RWPE2 (cell line): ENCODE data around the gene CCDC138.

Source experiments
- ATAC-seq: fragments of 200-7000 bp; cut with Tn5 transposase; 3 replicates; pipeline ENCODE4 v1.9.1; 2021; ENCODE audit warnings: low read depth
- DNase-seq: peaks from one replicate; pipeline ENCODE4 v3.0.0-alpha.2; 2020; ENCODE audit warnings: low spot score
- H3K27ac ChIP-seq: fragments of 450-650 bp; 2 replicates; pipeline ENCODE4 v1.5.1; 2017; ENCODE audit warnings: mild to moderate bottlenecking; ENCODE audit not compliant: poor library complexity, severe bottlenecking
- H3K27me3 ChIP-seq: fragments of 250-450 bp; sonication (Bioruptor Pico); 2 replicates; pipeline ENCODE4 v1.5.1; 2021; ENCODE audit warnings: mild to moderate bottlenecking, moderate library complexity; ENCODE audit not compliant: insufficient read depth, poor library complexity, severe bottlenecking
- H3K36me3 ChIP-seq: fragments of 250-450 bp; sonication (Bioruptor Pico); 2 replicates; pipeline ENCODE4 v1.5.1; 2020; ENCODE audit warnings: low read depth, mild to moderate bottlenecking, moderate library complexity
- H3K4me1 ChIP-seq: fragments of 250-450 bp; sonication (Bioruptor Pico); 2 replicates; pipeline ENCODE4 v1.5.1; 2021; ENCODE audit warnings: mild to moderate bottlenecking, moderate library complexity; ENCODE audit not compliant: insufficient read depth, poor library complexity, severe bottlenecking
- H3K4me3 ChIP-seq: fragments of 250-450 bp; sonication (Bioruptor Pico); 2 replicates; pipeline ENCODE4 v1.5.1; 2021; ENCODE audit warnings: mild to moderate bottlenecking, moderate library complexity; ENCODE audit not compliant: severe bottlenecking
- H3K9me3 ChIP-seq: fragments of 250-450 bp; sonication (Bioruptor Pico); 2 replicates; pipeline ENCODE4 v1.5.1; 2021; ENCODE audit warnings: mild to moderate bottlenecking, moderate library complexity; ENCODE audit not compliant: severe bottlenecking
- CTCF ChIP-seq: fragments of 450-650 bp; IDR thresholded peaks from one replicate; pipeline ENCODE4 v1.5.1; 2017; ENCODE audit warnings: mild to moderate bottlenecking, moderate library complexity; ENCODE audit not compliant: poor library complexity, severe bottlenecking

Gene CCDC138

GRCh38 chr2:108805782-108806181 is 19.2 kb downstream of the CCDC138 start:
- peaks cover 56% of the 10 kb centered on the region for H3K36me3 ChIP-seq
- TF ChIP-seq CTCF = no peak
- no peaks in the 10 kb centered on the region for H3K27me3 ChIP-seq
- ATAC-seq (no peak), DNase-seq (no peak)
- no peaks in the 10 kb centered on the region for H3K4me1 ChIP-seq
- H3K9me3 ChIP-seq = peaks cover 6% of the 10 kb centered on the region
- no peak overlapping the region for H3K27ac ChIP-seq
- no peak overlapping the region for H3K4me3 ChIP-seq

DNA sequence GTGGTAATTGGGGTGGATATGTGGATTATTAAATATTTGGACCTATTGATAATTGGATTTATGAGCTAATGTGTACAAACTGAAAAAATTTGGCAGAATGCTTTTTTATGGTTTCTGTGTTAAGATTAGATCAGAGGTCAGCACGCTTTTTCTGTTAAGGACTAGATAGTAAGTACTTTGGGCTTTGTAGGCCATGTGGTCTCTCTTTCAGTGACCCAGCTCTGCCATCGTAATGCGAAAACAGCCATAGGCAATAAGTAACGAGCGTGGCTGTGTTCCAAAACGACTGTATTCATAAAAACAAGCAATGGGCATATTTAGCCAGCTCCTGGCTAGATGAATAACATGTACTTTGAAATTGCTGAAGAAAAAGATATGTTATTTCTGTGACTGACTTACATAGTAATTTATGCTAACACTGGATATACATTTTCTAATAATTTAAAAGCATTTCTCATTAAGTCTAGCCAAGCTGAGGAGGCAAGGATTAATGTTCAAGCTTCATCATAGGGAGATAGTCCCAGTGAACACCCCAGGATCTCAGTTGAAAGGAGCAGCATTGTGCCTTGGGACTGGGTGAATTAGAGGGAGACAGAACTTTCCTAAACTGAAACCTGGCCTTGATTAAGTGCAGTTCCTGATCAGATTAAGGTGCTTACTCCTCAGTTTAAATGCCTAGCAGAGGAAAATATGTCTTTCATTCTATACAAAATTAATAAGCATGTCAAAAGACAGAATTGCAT is 20.0 kb downstream of the CCDC138 start:
- H3K9me3 ChIP-seq = peaks cover 6% of the 10 kb centered on the region
- no peak overlapping the region for H3K4me3 ChIP-seq
- H3K27me3 ChIP-seq = no peaks in the 10 kb centered on the region
- peaks cover 57% of the 10 kb centered on the region for H3K36me3 ChIP-seq
- no peaks in the 10 kb centered on the region for H3K4me1 ChIP-seq
- no peak overlapping the region for H3K27ac ChIP-seq
- TF ChIP-seq CTCF = no peak
- DNase-seq (no peak), ATAC-seq (no peak)

GRCh38 chr2:108809936-108810335 is 23.4 kb downstream of the CCDC138 start:
- H3K36me3 ChIP-seq = peaks cover 57% of the 10 kb centered on the region
- H3K27me3 ChIP-seq = no peaks in the 10 kb centered on the region
- no peak overlapping the region for H3K4me3 ChIP-seq
- H3K27ac ChIP-seq = no peak overlapping the region
- no peaks in the 10 kb centered on the region for H3K4me1 ChIP-seq
- ATAC-seq (no peak), DNase-seq (no peak)
- no peak for TF ChIP-seq CTCF
- peaks cover 6% of the 10 kb centered on the region for H3K9me3 ChIP-seq

DNA sequence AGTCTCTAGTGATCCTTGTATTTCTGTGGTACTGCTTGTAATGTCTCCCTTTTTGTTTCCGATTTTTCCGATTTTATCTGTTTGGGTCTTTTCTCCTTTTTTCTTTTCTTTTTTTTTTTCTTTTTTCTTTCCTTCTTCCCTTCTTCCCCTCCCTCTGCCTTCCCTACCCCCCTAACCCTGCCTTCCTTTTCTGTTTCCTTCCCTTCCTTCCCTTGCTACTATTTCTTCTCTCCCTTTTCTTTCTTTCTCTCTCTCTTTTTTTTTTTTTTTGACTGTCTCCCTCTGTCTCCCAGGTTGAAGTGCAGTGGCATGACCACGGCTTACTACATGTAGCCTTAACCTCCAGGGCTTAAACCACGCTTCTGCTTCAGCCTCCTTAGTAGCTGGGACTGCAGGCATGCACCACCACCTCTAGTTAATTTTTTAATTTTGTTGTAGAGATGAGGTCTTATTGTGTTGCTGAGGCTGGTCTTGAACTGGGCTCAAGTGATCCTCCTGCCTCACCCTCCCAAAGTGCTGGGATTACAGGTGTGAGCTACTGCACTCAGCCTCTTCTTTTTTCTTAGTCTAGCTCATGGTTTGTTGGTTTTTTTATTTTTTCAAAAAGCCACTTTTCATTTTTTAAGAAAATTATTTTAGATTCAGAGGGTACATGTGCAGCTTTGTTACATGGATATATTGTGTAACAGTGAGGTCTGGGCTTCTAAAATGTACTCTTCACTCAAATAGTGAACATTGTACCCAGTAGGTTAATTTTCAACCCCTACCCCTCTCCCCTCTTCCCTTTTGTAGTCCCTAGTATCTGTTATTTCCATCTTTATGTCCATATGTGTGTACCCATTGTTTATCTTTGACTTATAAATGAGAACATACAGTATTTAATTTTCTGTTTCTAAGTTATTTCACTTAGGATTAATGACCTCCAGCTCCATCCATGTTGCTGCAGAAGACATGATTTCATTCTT is 24.7 kb downstream of the CCDC138 start:
- Histone ChIP-seq H3K9me3 (peaks cover 6% of the 10 kb centered on the region), H3K27ac (no peak overlapping the region), H3K4me3 (no peak overlapping the region), H3K27me3 (no peaks in the 10 kb centered on the region), H3K36me3 (peaks cover 61% of the 10 kb centered on the region), H3K4me1 (no peaks in the 10 kb centered on the region)
- no peak for TF ChIP-seq CTCF
- ATAC-seq (no peak), DNase-seq (no peak)
